Thyroid gland (tissue), 4 donors: ENCODE measurements around the gene GPN1.

Experiments used
- CTCF ChIP-seq, 6 experiments: fragments of 200-600 bp in 3 of 6; fragments of 450-650 bp in 3 of 6; sonication (generic) in 3 of 6; IDR thresholded peaks; one replicate each; pipeline ENCODE4 v1.5.1; 2016 to 2019; ENCODE audit warnings: antibody characterized with exemption in 6 of 6, mild to moderate bottlenecking in 2 of 6, inconsistent platforms in 1 of 6, moderate library complexity in 1 of 6
- POLR2A ChIP-seq, 2 donors: fragments of 450-650 bp; IDR thresholded peaks; one replicate each; pipeline ENCODE4 v1.6.1; 2017; ENCODE audit warnings: antibody characterized with exemption in 2 of 2, mild to moderate bottlenecking in 2 of 2, moderate library complexity in 1 of 2

GRCh38 chr2:27636766-27637165 is 7.9 kb downstream of the GPN1 start:
- TF ChIP-seq CTCF (IDR thresholded peaks at IDR 0.05) (no peak), POLR2A (IDR thresholded peaks at IDR 0.05) (no peak)
